Measurements from ENCODE around the gene DNAJC16. TPM values are rescaled to one million over a fixed set of nuclear protein-coding genes. Genes with fewer than 3 reads are reported as not detected.

The DNAJC16 gene
- total and polyA plus RNA-seq, 11 donors = 4.2 to 22.8 (median 18.4) TPM

GRCh38 chr1:15524283-15525049, 2.2 kb upstream of the DNAJC16 start:
- DNase-seq (peak; percentile 100), ATAC-seq (peak; percentile 75 to 80 (median 79))
- TF ChIP-seq POLR2A (IDR thresholded peaks at IDR 0.05) (no peak), CTCF (IDR thresholded peaks at IDR 0.05) (no peak)
- Histone ChIP-seq H3K27ac (peak overlapping the region; percentile 95 to 99 (median 97)), H3K4me3 (peak overlapping the region; percentile 45 to 95 (median 75)), H3K27me3 (no peaks in the 10 kb centered on the region), H3K4me1 (peaks cover 8 to 47% (median 30%) of the 10 kb centered on the region in 12 donors), H3K9me3 (no peaks in the 10 kb centered on the region), H3K36me3 (peaks cover 0 to 8% (median 0%) of the 10 kb centered on the region in 9 donors)
- 0 to 2% (median 1%) methylated on average over 3 to 87 of the region's 88 CpGs for WGBS, 4 donors
- intact Hi-C loops (cut with DNase I) = loop anchor here in 4 of 10 donors (5.0 to 10.0 kb wide), 5 partner anchors 78 to 843 kb away; partner anchors contain the start of genes DDI2 (in 2 of the 4) and SZRD1 (in 1 of the 4)

GRCh38 chr1:15525050-15526020, 1.3 kb upstream of the DNAJC16 start:
- peak; percentile 1 to 16 (median 4) for ATAC-seq
- intact Hi-C loops (cut with DNase I) = loop anchor here in 3 of 10 donors (1.0 to 10.0 kb wide), 5 partner anchors 77 to 842 kb away; partner anchors contain the start of genes DDI2 (in 3 of the 3) and SZRD1 (in 1 of the 3)
- peak in 1 of 5 donors; percentile 99 for DNase-seq

GRCh38 chr1:15526021-15526489, 593 bp upstream of the DNAJC16 start:
- peaks cover 0 to 21% (median 8%) of the 10 kb centered on the region in 9 donors for H3K36me3 ChIP-seq
- peak overlapping the region; percentile 24 to 99 (median 96) for H3K27ac ChIP-seq
- ATAC-seq (no peak), DNase-seq (peak in 1 of 5 donors; percentile 50)
- 10 to 14% (median 12%) methylated on average over 9 of the region's 9 CpGs for WGBS, 4 donors
- intact Hi-C loops (cut with DNase I) = loop anchor here in 3 of 10 donors (1.0 to 10.0 kb wide), 5 partner anchors 76 to 841 kb away; partner anchors contain the start of genes DDI2 (in 3 of the 3) and SZRD1 (in 1 of the 3)
- TF ChIP-seq CTCF (IDR thresholded peaks at IDR 0.05) (no peak), POLR2A (IDR thresholded peaks at IDR 0.05) (no peak)
- peak overlapping the region in 10 of 12 donors; percentile 10 to 100 (median 75) for H3K4me3 ChIP-seq
- H3K4me1 ChIP-seq = peaks cover 8 to 47% (median 29%) of the 10 kb centered on the region in 12 donors
- H3K9me3 ChIP-seq = no peaks in the 10 kb centered on the region
- no peaks in the 10 kb centered on the region for H3K27me3 ChIP-seq

More at GRCh38 chr1:15525050-15526020, 1.3 kb upstream of the DNAJC16 start:
- WGBS, 4 donors = 3 to 5% (median 3%) methylated on average over 20 to 40 of the region's 40 CpGs
- Histone ChIP-seq H3K27me3 (no peaks in the 10 kb centered on the region), H3K4me1 (peaks cover 8 to 47% (median 29%) of the 10 kb centered on the region in 12 donors), H3K27ac (peak overlapping the region; percentile 82 to 99 (median 97)), H3K4me3 (peak overlapping the region; percentile 6 to 95 (median 72)), H3K36me3 (peaks cover 0 to 14% (median 2%) of the 10 kb centered on the region in 9 donors), H3K9me3 (no peaks in the 10 kb centered on the region)
- TF ChIP-seq POLR2A (IDR thresholded peaks at IDR 0.05) (no peak), CTCF (IDR thresholded peaks at IDR 0.05) (no peak)
